ENCODE data around the gene SAT1.

GRCh38 chrX:23815376-23815775 is 32.4 kb downstream of the SAT1 start:
- TF ChIP-seq EZH2 (IDR thresholded peaks at IDR 0.05; ENCODE audit: low read length, unreplicated experiment) (no peak), CTCF (conservative IDR thresholded peaks at IDR 0.05; ENCODE audit: low read depth, low read length) (no peak)

All from PC-3 (cell line).